Sigmoid colon (tissue), 4 donors: ENCODE results near the gene OPA3.

Experiments used
- EP300 ChIP-seq, 4 donors: sonication (generic); formaldehyde crosslinking; IDR thresholded peaks; one replicate each; pipeline ENCODE4 v1.6.1; 2017; ENCODE audit warnings: antibody characterized with exemption in 4 of 4
- POLR2A ChIP-seq, 2 donors: fragments of 450-650 bp; IDR thresholded peaks; one replicate each; pipeline ENCODE4 v1.6.1; 2016; ENCODE audit warnings: antibody characterized with exemption in 2 of 2, mild to moderate bottlenecking in 2 of 2, moderate library complexity in 2 of 2
- TF ChIP-seq, protein P1 (sequence below), 4 experiments: fragments of 450-650 bp in 3 of 4; fragments of 200-600 bp in 1 of 4; IDR thresholded peaks; one replicate each; pipeline ENCODE4 v1.5.1; 2016 to 2019; ENCODE audit warnings: antibody characterized with exemption in 4 of 4, mild to moderate bottlenecking in 3 of 4, moderate library complexity in 2 of 4

DNA sequence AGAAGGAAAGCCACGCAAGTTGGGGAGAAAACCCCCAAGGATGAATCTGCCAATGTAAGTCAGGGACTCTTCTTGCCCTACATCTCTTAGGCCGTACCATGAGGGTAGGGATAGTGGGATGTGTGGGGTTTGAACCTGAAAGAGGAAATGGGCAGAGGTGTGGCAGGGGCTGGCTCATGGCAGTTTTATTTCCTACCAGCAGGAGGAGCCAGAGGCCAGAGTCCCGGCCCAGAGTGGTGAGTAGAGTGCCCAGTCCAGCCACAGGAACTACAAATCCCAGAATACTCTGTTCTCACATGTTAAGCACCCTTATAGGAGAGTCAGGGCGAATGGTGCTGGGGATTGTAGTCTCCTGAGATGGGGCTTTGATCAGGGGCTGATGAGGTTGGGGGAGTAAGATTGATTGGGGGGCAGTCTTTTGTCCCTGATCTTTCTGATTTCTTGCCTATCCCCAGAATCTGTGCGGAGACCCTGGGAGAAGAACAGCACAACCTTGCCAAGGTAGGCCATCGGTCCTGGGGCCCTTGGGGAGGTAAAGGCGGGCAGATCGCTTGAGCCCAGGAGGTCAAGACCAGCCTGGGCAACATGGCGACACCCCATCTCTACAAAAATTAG, 60.9 kb downstream of the OPA3 start:
- TF ChIP-seq, protein P1, sequence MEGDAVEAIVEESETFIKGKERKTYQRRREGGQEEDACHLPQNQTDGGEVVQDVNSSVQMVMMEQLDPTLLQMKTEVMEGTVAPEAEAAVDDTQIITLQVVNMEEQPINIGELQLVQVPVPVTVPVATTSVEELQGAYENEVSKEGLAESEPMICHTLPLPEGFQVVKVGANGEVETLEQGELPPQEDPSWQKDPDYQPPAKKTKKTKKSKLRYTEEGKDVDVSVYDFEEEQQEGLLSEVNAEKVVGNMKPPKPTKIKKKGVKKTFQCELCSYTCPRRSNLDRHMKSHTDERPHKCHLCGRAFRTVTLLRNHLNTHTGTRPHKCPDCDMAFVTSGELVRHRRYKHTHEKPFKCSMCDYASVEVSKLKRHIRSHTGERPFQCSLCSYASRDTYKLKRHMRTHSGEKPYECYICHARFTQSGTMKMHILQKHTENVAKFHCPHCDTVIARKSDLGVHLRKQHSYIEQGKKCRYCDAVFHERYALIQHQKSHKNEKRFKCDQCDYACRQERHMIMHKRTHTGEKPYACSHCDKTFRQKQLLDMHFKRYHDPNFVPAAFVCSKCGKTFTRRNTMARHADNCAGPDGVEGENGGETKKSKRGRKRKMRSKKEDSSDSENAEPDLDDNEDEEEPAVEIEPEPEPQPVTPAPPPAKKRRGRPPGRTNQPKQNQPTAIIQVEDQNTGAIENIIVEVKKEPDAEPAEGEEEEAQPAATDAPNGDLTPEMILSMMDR (IDR thresholded peaks at IDR 0.05) = peak; percentile 83 to 96 (median 92)
- no peak for TF ChIP-seq POLR2A (IDR thresholded peaks at IDR 0.05)
- no peak for TF ChIP-seq EP300 (IDR thresholded peaks at IDR 0.05)
